GM12878 (cell line): ENCODE data around the gene TRIM72. TPM values are rescaled to one million over a fixed set of nuclear protein-coding genes. Genes with fewer than 3 reads are reported as not detected.

Experiments
- ATAC-seq: fragments of 200-7000 bp; cut with Tn5 transposase; 3 replicates; pipeline ENCODE4 v1.9.1; 2020; ENCODE audit warnings: mild to moderate bottlenecking, moderate library complexity
- BruUV-seq: library from RNA; stranded (reverse); fragments of 400-500 nt; replicated peaks from 2 replicates; lab custom pipeline; 2021; lab: Mats Ljungman, UMichigan
- CTCF ChIA-PET: fragments of 300-600 bp; sonication (Branson Sonifier 250); formaldehyde crosslinking; extraction: SDS; loops from one replicate; lab custom pipeline; 2021; ENCODE audit warnings: inconsistent platforms; lab: Yijun Ruan, JAX
- POLR2A ChIA-PET: fragments of 350-600 bp; formaldehyde crosslinking; extraction: SDS; loops from one replicate; lab custom pipeline; 2021; ENCODE audit warnings: inconsistent platforms; lab: Charles Lee
- RAD21 ChIA-PET: fragments of 300-600 bp; sonication (Branson Sonifier 250); formaldehyde crosslinking; loops from one replicate; lab custom pipeline; 2023; ENCODE audit warnings: antibody characterized with exemption; ENCODE audit not compliant: unreplicated experiment; lab: Charles Lee
- SMC1A ChIA-PET: fragments of 300-600 bp; sonication (Branson Sonifier 250); formaldehyde crosslinking; loops from one replicate; lab custom pipeline; 2023; ENCODE audit not compliant: unreplicated experiment, uncharacterized antibody; lab: Charles Lee
- DNase-seq: peaks from one replicate; pipeline ENCODE4 v3.0.0-alpha.2; 2011; ENCODE audit warnings: low read depth, low spot score
- FAIRE-seq: peaks from 3 replicates; lab custom pipeline; 2011; peaks lifted over from hg19 to GRCh38; lab: Jason Lieb, UNC
- H2AFZ ChIP-seq: 2 replicates; pipeline ENCODE4 v1.6.0; 2011; ENCODE audit warnings: low read depth, low read length, control low read depth; ENCODE audit not compliant: control insufficient read depth
- H3K27ac ChIP-seq: 2 replicates; pipeline ENCODE4 v1.5.1; 2011; ENCODE audit warnings: control low read depth; ENCODE audit not compliant: control insufficient read depth, insufficient read depth
- H3K27me3 ChIP-seq, 2 experiments: replicated peaks in 1 of 2; 2 replicates each; pipeline versions ENCODE4 v1.6.0 to v1.6.1; 2011; ENCODE audit warnings: low read length in 1 of 2; ENCODE audit not compliant: control insufficient read depth in 2 of 2, insufficient read depth in 2 of 2
- H3K36me3 ChIP-seq, 2 experiments: 2 replicates each; pipeline ENCODE4 v1.5.1; 2011; ENCODE audit warnings: low read length in 1 of 2; ENCODE audit not compliant: control insufficient read depth in 2 of 2, insufficient read depth in 2 of 2
- H3K4me1 ChIP-seq: 2 replicates; pipeline ENCODE4 v1.6.1; 2011; ENCODE audit warnings: mild to moderate bottlenecking, low read length, moderate library complexity, mixed read lengths; ENCODE audit not compliant: control insufficient read depth, insufficient read depth
- H3K4me2 ChIP-seq: 2 replicates; pipeline ENCODE4 v1.6.0; 2011; ENCODE audit warnings: control low read depth; ENCODE audit not compliant: control insufficient read depth, insufficient read depth
- H3K4me3 ChIP-seq: fragments of 200-600 bp; sonication (generic); 2 replicates; pipeline ENCODE4 v1.5.1; 2016
- H3K79me2 ChIP-seq: 2 replicates; pipeline ENCODE4 v1.6.0; 2011; ENCODE audit warnings: low read length; ENCODE audit not compliant: control insufficient read depth, insufficient read depth
- H3K9ac ChIP-seq: 2 replicates; pipeline ENCODE4 v1.8.0; 2011; ENCODE audit warnings: low read length, control low read depth, mixed read lengths; ENCODE audit not compliant: control insufficient read depth, insufficient read depth
- H3K9me3 ChIP-seq: replicated peaks from 3 replicates; pipeline ENCODE4 v1.5.1; 2011; ENCODE audit warnings: mild to moderate bottlenecking, low read length; ENCODE audit not compliant: control insufficient read depth, insufficient read depth
- H4K20me1 ChIP-seq: 2 replicates; pipeline ENCODE4 v1.6.0; 2011; ENCODE audit not compliant: control insufficient read depth, insufficient read depth
- IRF4 ChIP-seq: IDR thresholded peaks from 2 replicates; pipeline ENCODE4 v1.6.1; 2011; ENCODE audit warnings: low read depth, low read length
- PAX5 ChIP-seq: IDR thresholded peaks from 2 replicates; pipeline ENCODE4 v1.6.1; 2011; ENCODE audit warnings: low read depth, low read length, borderline replicate concordance
- REST ChIP-seq: IDR thresholded peaks from 2 replicates; pipeline ENCODE4 v1.6.1; 2012; ENCODE audit warnings: mild to moderate bottlenecking, low read depth, low read length
- RFX5 ChIP-seq: IDR thresholded peaks from 2 replicates; pipeline ENCODE4 v1.6.1; 2011; ENCODE audit warnings: low read depth, low read length, improper control_type of control experiment
- TCF7 ChIP-seq: IDR thresholded peaks from 2 replicates; pipeline ENCODE4 v1.6.1; 2014; ENCODE audit warnings: antibody characterized with exemption, borderline replicate concordance
- WGBS: methylation state at CpG from one replicate; pipeline ENCODE4 v1.1.6; 2016; ENCODE audit warnings: low lambda C conversion rate; ENCODE audit not compliant: insufficient replicate concordance, insufficient coverage; ENCODE audit errors: missing lambda C conversion rate; 5-methylcytosine and 5-hydroxymethylcytosine counted together
- in situ Hi-C: fragments of 300-500 bp; cut with MboI; formaldehyde crosslinking; loops from 9 replicates; pipeline ENCODE4 v1.14.3; 2018; ENCODE audit warnings: mixed read lengths
- intact Hi-C: fragments of 100-400 bp; cut with micrococcal nuclease; formaldehyde crosslinking; loops from one replicate; pipeline ENCODE4 v1.14.2; 2022; ENCODE audit not compliant: unreplicated experiment
- polyA plus RNA-seq, 11 experiments: library from polyadenylated mRNA; depleted of rRNA in 4 of 11; unstranded in 6 of 11; stranded (reverse) in 5 of 11; fragments of >200 nt; fragmentation: Nextera tagmentation in 4 of 11; fragmentation: Illumina TruSeq in 1 of 11; extraction: Ambion mirVana in 4 of 11; extraction: Trizol in 1 of 11; gene quantifications; 1 replicate in 1 of 11; 2 replicates in 10 of 11; pipeline versions ENCODE4 v1.2.1 to v1.2.3, GENCODE V29; 2011 to 2016; ENCODE audit warnings: inconsistent platforms in 2 of 11, missing spikeins in 2 of 11, low read depth in 1 of 11
- total RNA-seq, 4 experiments: library from RNA; depleted of rRNA in 3 of 4; stranded (reverse); fragments of >200 nt in 3 of 4; fragmentation: Illumina TruSeq in 1 of 4; extraction: Trizol in 1 of 4; gene quantifications; 2 replicates each; pipeline versions ENCODE4 v1.2.1 to v1.2.3, GENCODE V29; 2013 to 2021

The TRIM72 gene
- total and polyA plus RNA-seq, 10 of the 15 experiments (the other 5 are each of a cell fraction or from before 2014, with no cell fraction given), result 0.03 to 1.2 (median 0.23) TPM; not detected in 1

GRCh38 chr16:31167315-31167714 lies 46.6 kb upstream of the TRIM72 start:
- intact Hi-C loops, result no loop called here
- in situ Hi-C loops, result no loop called here
- no peaks in the 10 kb centered on the region for H3K9me3 ChIP-seq
- H3K9ac ChIP-seq, result no peak overlapping the region
- H3K27ac ChIP-seq, result no peak overlapping the region
- no peak for FAIRE-seq
- 85% methylated on average over 7 of the region's 8 CpGs for WGBS
- no peak for TF ChIP-seq TCF7
- no peak for TF ChIP-seq PAX5
- TF ChIP-seq REST, result no peak
- no peak for TF ChIP-seq RFX5
- no peak for TF ChIP-seq IRF4
- no peak overlapping the region for H3K4me3 ChIP-seq
- POLR2A ChIA-PET, result no interaction called here
- ATAC-seq, result no peak
- no peaks in the 10 kb centered on the region for H4K20me1 ChIP-seq
- H3K79me2 ChIP-seq, result no peaks in the 10 kb centered on the region
- RAD21 ChIA-PET, result no interaction called here
- H3K4me1 ChIP-seq, result no peaks in the 10 kb centered on the region
- SMC1A ChIA-PET, result no interaction called here
- no peak for DNase-seq
- H2AFZ ChIP-seq, result no peak overlapping the region
- H3K36me3 ChIP-seq, result no peaks in the 10 kb centered on the region
- CTCF ChIA-PET, result no interaction called here
- H3K4me2 ChIP-seq, result no peak overlapping the region
- BruUV-seq, result no TSS peak
- H3K27me3 ChIP-seq, result no peaks in the 10 kb centered on the region; a peak in 1 of 4 replicates
